SK-N-MC (cell line): ENCODE results near the gene UBE3B.

Experiments used
- EZH2 ChIP-seq: fragments of 200-600 bp; sonication (generic); IDR thresholded peaks from one replicate; pipeline ENCODE4 v1.6.1; 2017; ENCODE audit warnings: antibody characterized with exemption
- FOXP2 ChIP-seq: optimal IDR thresholded peaks from 2 replicates; pipeline ENCODE3; 2011; ENCODE audit warnings: mild to moderate bottlenecking, moderate library complexity; ENCODE audit not compliant: insufficient read depth; ENCODE audit errors: extremely low read length, control extremely low read depth
- POLR2AphosphoS5 ChIP-seq: IDR thresholded peaks from 2 replicates; pipeline ENCODE4 v1.6.1; 2012; ENCODE audit warnings: mild to moderate bottlenecking, low read depth, low read length, borderline replicate concordance

DNA sequence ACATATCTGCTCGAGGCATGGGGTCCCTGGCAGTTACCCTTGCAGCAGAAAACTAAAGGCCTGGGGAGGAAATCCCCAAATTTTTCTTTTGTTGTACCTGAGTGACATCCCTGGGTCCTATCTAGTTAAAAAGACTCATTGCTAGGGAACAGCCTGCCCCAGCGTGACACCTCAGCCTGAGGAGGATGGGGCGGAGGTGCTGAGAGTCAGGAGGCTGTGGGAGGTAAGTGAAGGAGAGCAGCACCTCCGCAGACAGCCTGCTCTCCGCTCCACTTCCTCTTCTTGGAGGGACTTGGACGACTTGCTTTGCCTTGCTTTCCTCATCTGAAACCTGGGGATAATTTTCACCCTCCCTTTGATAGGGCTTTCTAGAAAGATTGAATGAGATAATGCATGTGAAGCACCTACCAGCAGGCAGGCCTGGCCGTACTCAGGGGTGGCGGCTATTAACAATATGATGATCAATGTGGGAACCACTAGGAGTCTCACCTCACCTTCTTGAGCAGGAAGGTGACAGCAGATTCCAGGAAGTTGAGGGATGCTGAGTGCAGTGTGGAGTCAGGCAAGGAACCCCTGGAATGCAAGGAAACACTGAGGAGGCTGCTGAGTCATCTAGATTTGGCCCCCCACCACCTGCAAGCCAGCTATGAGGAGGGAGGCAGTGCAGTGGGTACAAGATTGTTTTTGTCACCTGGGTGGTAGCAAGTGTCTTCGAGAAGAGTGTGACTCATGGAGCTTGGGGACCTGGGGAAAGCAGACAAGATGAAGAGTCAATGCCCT is 23.2 kb downstream of the UBE3B start:
- TF ChIP-seq EZH2 (no peak), POLR2AphosphoS5 (no peak), FOXP2 (no peak)
